ENCODE results near the gene TENM4. TPM values are rescaled to one million over a fixed set of nuclear protein-coding genes. Genes with fewer than 3 reads are reported as not detected.

The TENM4 gene
- total RNA-seq, 2 experiments from 2014 or later, result not detected

- no TSS peak for BruUV-seq (replicated peaks)
- TF ChIP-seq EZH2phosphoT487 (IDR thresholded peaks at IDR 0.05; ENCODE audit: borderline replicate concordance, low read depth, low read length) (no peak), CTCF (conservative IDR thresholded peaks at IDR 0.05; ENCODE audit: low read length) (no peak)
- Histone ChIP-seq H3K4me2 (ENCODE audit: low read length) (no peak overlapping the region), H3K4me1 (ENCODE audit: insufficient read depth, low read length, poor library complexity, severe bottlenecking) (no peaks in the 10 kb centered on the region), H3K36me3 (ENCODE audit: insufficient read depth, low read length) (no peaks in the 10 kb centered on the region), H3K4me3 (ENCODE audit: low read depth, low read length, poor library complexity, severe bottlenecking) (no peak overlapping the region), H3K79me2 (ENCODE audit: insufficient read depth, low read depth, low read length) (no peaks in the 10 kb centered on the region), H4K20me1 (ENCODE audit: insufficient read depth, low read length) (no peaks in the 10 kb centered on the region), H2AFZ (ENCODE audit: low read length) (no peak overlapping the region), H3K27ac (ENCODE audit: low read depth, low read length, poor library complexity, severe bottlenecking) (no peak overlapping the region), H3K9me2 (ENCODE audit: insufficient read depth, low read length) (no peaks in the 10 kb centered on the region), H3K9me3 (ENCODE audit: low read length) (no peaks in the 10 kb centered on the region)
- POLR2A ChIA-PET, result no interaction called here
- intact Hi-C loops (cut with micrococcal nuclease; ENCODE audit: unreplicated experiment), result no loop called here
- CTCF ChIA-PET (ENCODE audit: unreplicated experiment), result no interaction called here
- DNase-seq (ENCODE audit: low spot score), result no peak
Observed at GRCh38 chr11:79312617-79313529, 128.0 kb downstream of the TENM4 start.

DNA sequence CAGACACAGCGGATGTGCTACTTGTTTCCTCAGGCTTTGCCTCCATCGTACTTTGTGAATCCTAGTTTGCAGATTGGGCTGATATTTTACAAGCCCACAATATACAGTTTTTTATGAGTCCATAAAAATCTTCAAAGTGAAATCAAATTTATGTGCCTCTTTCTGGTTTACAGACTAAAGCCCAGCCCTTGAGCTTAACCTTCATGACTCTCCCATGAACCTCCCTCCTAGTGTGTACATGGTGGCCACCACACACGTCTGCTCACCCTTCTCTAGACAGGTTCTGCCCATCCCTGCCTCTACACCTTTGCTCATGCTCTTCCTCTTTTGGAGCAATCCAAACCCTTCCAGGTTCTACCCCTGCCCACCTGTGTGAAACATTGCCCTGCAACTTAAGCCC is 129.4 kb downstream of the TENM4 start:
- H3K4me3 ChIP-seq (ENCODE audit: low read depth, low read length, poor library complexity, severe bottlenecking), result no peak overlapping the region
- no peaks in the 10 kb centered on the region for H3K4me1 ChIP-seq (ENCODE audit: insufficient read depth, low read length, poor library complexity, severe bottlenecking)
- DNase-seq (ENCODE audit: low spot score), result no peak
- H3K9me3 ChIP-seq (ENCODE audit: low read length), result no peaks in the 10 kb centered on the region
- TF ChIP-seq CTCF (conservative IDR thresholded peaks at IDR 0.05; ENCODE audit: low read length), result no peak
- TF ChIP-seq EZH2phosphoT487 (IDR thresholded peaks at IDR 0.05; ENCODE audit: borderline replicate concordance, low read depth, low read length), result no peak
- BruUV-seq (replicated peaks), result no TSS peak
- no peaks in the 10 kb centered on the region for H3K36me3 ChIP-seq (ENCODE audit: insufficient read depth, low read length)
- no peak overlapping the region for H2AFZ ChIP-seq (ENCODE audit: low read length)
- intact Hi-C loops (cut with micrococcal nuclease; ENCODE audit: unreplicated experiment), result no loop called here
- H3K9me2 ChIP-seq (ENCODE audit: insufficient read depth, low read length), result no peaks in the 10 kb centered on the region
- ChIA-PET POLR2A (no interaction called here), CTCF (ENCODE audit: unreplicated experiment) (no interaction called here)
- no peaks in the 10 kb centered on the region for H3K79me2 ChIP-seq (ENCODE audit: insufficient read depth, low read depth, low read length)
- H3K4me2 ChIP-seq (ENCODE audit: low read length), result no peak overlapping the region
- no peaks in the 10 kb centered on the region for H4K20me1 ChIP-seq (ENCODE audit: insufficient read depth, low read length)
- no peak overlapping the region for H3K27ac ChIP-seq (ENCODE audit: low read depth, low read length, poor library complexity, severe bottlenecking)

DNA sequence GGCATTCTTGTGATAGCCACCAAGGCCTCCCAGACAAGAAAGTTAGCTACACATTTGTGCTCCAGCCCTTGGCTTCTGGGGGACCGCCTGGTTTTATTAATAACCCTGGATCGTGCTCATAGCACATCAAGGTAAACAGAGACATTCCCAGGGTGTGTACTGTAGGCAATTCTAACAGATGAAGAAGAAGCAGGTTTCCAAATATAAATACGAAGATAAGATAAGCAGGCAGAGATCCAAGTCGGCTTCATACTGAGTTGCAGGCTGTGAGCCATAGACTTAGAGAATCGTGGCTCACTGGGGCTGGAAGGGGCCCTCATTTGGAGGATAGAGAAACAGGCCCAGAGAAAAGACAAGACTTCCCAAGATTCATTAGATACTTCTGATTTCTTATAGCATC is 131.4 kb downstream of the TENM4 start:
- CTCF ChIA-PET (ENCODE audit: unreplicated experiment), result no interaction called here
- no peaks in the 10 kb centered on the region for H3K9me3 ChIP-seq (ENCODE audit: low read length)
- no peaks in the 10 kb centered on the region for H3K9me2 ChIP-seq (ENCODE audit: insufficient read depth, low read length)
- H3K27ac ChIP-seq (ENCODE audit: low read depth, low read length, poor library complexity, severe bottlenecking), result no peak overlapping the region
- no peak overlapping the region for H2AFZ ChIP-seq (ENCODE audit: low read length)
- BruUV-seq (replicated peaks), result no TSS peak
- H3K79me2 ChIP-seq (ENCODE audit: insufficient read depth, low read depth, low read length), result no peaks in the 10 kb centered on the region
- DNase-seq (ENCODE audit: low spot score), result no peak
- TF ChIP-seq CTCF (conservative IDR thresholded peaks at IDR 0.05; ENCODE audit: low read length), result no peak
- no peak for TF ChIP-seq EZH2phosphoT487 (IDR thresholded peaks at IDR 0.05; ENCODE audit: borderline replicate concordance, low read depth, low read length)
- POLR2A ChIA-PET, result interaction anchor here (1.3 kb wide), 1 partner anchor 9 kb away, joined by 4 read pairs; no protein-coding TSS in a partner anchor
- no peaks in the 10 kb centered on the region for H3K4me1 ChIP-seq (ENCODE audit: insufficient read depth, low read length, poor library complexity, severe bottlenecking)
- H3K4me3 ChIP-seq (ENCODE audit: low read depth, low read length, poor library complexity, severe bottlenecking), result no peak overlapping the region
- no peak overlapping the region for H3K4me2 ChIP-seq (ENCODE audit: low read length)
- no peaks in the 10 kb centered on the region for H3K36me3 ChIP-seq (ENCODE audit: insufficient read depth, low read length)
- no peaks in the 10 kb centered on the region for H4K20me1 ChIP-seq (ENCODE audit: insufficient read depth, low read length)
- intact Hi-C loops (cut with micrococcal nuclease; ENCODE audit: unreplicated experiment), result no loop called here
